Activated T-cell treated with anti-CD3 and anti-CD28 coated beads for 48 hours (primary cell): ENCODE data around the gene DENND2A.
"Not testable (repeated sequence)": the region's sequence is repeated elsewhere in the genome, so short reads cannot be mapped to it uniquely, and the experiment has no call there.

ENCODE experiments used
- DNase-seq: peaks from one replicate; pipeline ENCODE4 v3.0.0-alpha.2; 2020; ENCODE audit warnings: low read depth

DENND2A gene

GRCh38 chr7:140640727-140641523 is at the start of gene DENND2A:
TSS of gene DENND2A (minus strand) at chr7:140640813. CDS start at chr7:140602397, 38,416 bp downstream.
- no peak for DNase-seq

GRCh38 chr7:140689199-140690152 is 48.9 kb upstream of the DENND2A start:
- no peak for DNase-seq

GRCh38 chr7:140688341-140688740 is 47.7 kb upstream of the DENND2A start:
- DNase-seq, result no peak

- no peak for DNase-seq
Observed at GRCh38 chr7:140686921-140687320, 46.3 kb upstream of the DENND2A start.

GRCh38 chr7:140685407-140686087 is 44.9 kb upstream of the DENND2A start:
- no peak for DNase-seq

GRCh38 chr7:140684066-140684950 is 43.7 kb upstream of the DENND2A start:
- no peak for DNase-seq

- DNase-seq, result no peak
Observed at GRCh38 chr7:140683657-140684056, 43.0 kb upstream of the DENND2A start.

- DNase-seq, result no peak
Observed at GRCh38 chr7:140681766-140682165, 41.2 kb upstream of the DENND2A start.

GRCh38 chr7:140680886-140681285 is 40.3 kb upstream of the DENND2A start:
- DNase-seq, result no peak

- DNase-seq, result no peak
Observed at GRCh38 chr7:140679186-140679585, 38.6 kb upstream of the DENND2A start.

GRCh38 chr7:140678816-140679130 is 38.2 kb upstream of the DENND2A start:
- no peak for DNase-seq

GRCh38 chr7:140678081-140678815 is 37.6 kb upstream of the DENND2A start:
- no peak for DNase-seq

GRCh38 chr7:140677496-140677895 is 36.9 kb upstream of the DENND2A start:
- DNase-seq, result no peak

GRCh38 chr7:140676956-140677355 is 36.3 kb upstream of the DENND2A start:
- not testable (repeated sequence) for DNase-seq

GRCh38 chr7:140676306-140676705 is 35.7 kb upstream of the DENND2A start:
- no peak for DNase-seq

GRCh38 chr7:140675726-140676125 is 35.1 kb upstream of the DENND2A start:
- no peak for DNase-seq

- DNase-seq, result no peak
Observed at GRCh38 chr7:140674899-140675701, 34.5 kb upstream of the DENND2A start.

GRCh38 chr7:140674356-140674800 is 33.8 kb upstream of the DENND2A start:
- no peak for DNase-seq

- no peak for DNase-seq
Observed at GRCh38 chr7:140673774-140674155, 33.2 kb upstream of the DENND2A start.
